Measurements from ENCODE around the gene COG4.

GRCh38 chr16:70478169-70478568 is 45.2 kb downstream of the COG4 start:
- TF ChIP-seq POLR2A (IDR thresholded peaks at IDR 0.05): no peak
- TF ChIP-seq EP300 (IDR thresholded peaks at IDR 0.05): no peak
- no peak for TF ChIP-seq CTCF (IDR thresholded peaks at IDR 0.05)
